Nephron (organoid): ENCODE results near the gene ABCA12.

Source experiments
- H3K27ac Mint-ChIP-seq, 3 experiments: 2 replicates each; pipeline ENCODE4 v1.8.0; 2020; ENCODE audit warnings: mixed read lengths in 3 of 3, mild to moderate bottlenecking in 2 of 3, moderate library complexity in 1 of 3
- H3K27me3 Mint-ChIP-seq: 2 replicates; pipeline ENCODE4 v1.8.0; 2021; ENCODE audit warnings: low read depth, mild to moderate bottlenecking, moderate library complexity, mixed read lengths
- H3K36me3 Mint-ChIP-seq: 2 replicates; pipeline ENCODE4 v1.8.0; 2020; ENCODE audit warnings: low read depth, mixed read lengths
- H3K4me1 Mint-ChIP-seq: 2 replicates; pipeline ENCODE4 v1.8.0; 2020; ENCODE audit warnings: mixed read lengths
- H3K4me3 Mint-ChIP-seq, 3 experiments: 2 replicates each; pipeline ENCODE4 v1.8.0; 2020; ENCODE audit warnings: mild to moderate bottlenecking in 3 of 3, mixed read lengths in 3 of 3, moderate library complexity in 2 of 3
- H3K9me3 Mint-ChIP-seq: 2 replicates; pipeline ENCODE4 v1.8.0; 2020; ENCODE audit warnings: mixed read lengths
- TF ChIP-seq, protein P1 (sequence below), 3 experiments: fragments of 200-600 bp; sonication (generic); IDR thresholded peaks; one replicate each; pipeline ENCODE4 v1.5.0; 2021; ENCODE audit warnings: antibody characterized with exemption in 3 of 3; ENCODE audit not compliant: unreplicated experiment in 3 of 3

Gene ABCA12

DNA sequence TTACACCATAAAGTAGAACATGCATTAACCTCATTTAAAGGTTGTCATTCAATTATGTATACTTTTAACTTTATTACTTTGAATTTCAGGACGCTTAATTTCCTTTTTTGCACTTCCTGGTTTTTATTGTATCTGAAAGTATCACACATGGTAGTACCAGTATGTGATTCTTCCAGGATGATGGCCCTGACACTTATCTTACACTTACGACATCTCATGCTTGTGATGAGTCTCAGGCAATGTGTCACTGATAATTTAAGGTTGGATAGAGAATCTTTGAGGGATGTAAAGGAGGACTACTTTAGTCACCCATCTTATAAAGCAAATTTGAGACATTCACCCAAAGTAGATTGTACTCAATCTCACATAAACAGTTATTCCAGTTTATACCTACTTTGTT, 74.9 kb downstream of the ABCA12 start:
- Mint-ChIP-seq H3K9me3 (no peaks in the 10 kb centered on the region), H3K4me1 (peaks cover 7% of the 10 kb centered on the region), H3K27ac (no peak overlapping the region), H3K4me3 (no peak overlapping the region), H3K27me3 (no peaks in the 10 kb centered on the region), H3K36me3 (no peaks in the 10 kb centered on the region)
- TF ChIP-seq, protein P1, sequence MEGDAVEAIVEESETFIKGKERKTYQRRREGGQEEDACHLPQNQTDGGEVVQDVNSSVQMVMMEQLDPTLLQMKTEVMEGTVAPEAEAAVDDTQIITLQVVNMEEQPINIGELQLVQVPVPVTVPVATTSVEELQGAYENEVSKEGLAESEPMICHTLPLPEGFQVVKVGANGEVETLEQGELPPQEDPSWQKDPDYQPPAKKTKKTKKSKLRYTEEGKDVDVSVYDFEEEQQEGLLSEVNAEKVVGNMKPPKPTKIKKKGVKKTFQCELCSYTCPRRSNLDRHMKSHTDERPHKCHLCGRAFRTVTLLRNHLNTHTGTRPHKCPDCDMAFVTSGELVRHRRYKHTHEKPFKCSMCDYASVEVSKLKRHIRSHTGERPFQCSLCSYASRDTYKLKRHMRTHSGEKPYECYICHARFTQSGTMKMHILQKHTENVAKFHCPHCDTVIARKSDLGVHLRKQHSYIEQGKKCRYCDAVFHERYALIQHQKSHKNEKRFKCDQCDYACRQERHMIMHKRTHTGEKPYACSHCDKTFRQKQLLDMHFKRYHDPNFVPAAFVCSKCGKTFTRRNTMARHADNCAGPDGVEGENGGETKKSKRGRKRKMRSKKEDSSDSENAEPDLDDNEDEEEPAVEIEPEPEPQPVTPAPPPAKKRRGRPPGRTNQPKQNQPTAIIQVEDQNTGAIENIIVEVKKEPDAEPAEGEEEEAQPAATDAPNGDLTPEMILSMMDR (IDR thresholded peaks at IDR 0.05; ENCODE audit: unreplicated experiment in 3 of 3) = no peak

DNA sequence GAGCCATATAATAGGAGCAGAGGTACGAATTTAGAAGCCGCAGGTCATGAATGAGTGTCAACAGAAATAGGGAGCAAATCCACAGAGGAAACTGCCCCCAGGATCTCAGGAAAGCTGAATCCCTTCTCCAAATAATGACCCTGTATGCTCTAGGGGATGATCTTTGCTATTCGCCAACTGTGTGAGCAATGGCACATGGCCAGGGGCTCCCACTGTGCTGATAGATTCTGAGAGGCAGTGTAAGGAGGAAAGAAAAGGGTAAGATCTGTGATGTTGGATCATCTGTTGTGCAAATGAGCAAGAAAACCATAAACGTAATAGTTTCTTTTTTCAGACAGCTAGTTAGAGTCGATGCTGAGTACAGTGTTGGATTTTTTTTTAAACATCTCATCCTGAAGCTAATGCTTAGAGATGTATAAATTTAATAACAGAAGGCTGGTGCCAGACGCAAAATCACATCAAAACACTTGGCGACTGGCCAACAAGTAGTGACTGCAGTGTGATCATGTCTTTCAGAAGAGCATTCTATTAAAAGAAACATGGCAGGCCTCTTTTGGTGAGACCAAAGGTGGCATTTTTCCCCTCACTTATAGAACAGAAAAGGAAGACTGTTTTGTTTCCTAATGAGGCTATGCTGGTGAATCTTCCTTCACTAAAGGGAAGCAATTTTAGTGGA, 77.4 kb downstream of the ABCA12 start:
- no peaks in the 10 kb centered on the region for H3K27me3 Mint-ChIP-seq
- H3K4me3 Mint-ChIP-seq = no peak overlapping the region
- TF ChIP-seq, protein P1 (IDR thresholded peaks at IDR 0.05; ENCODE audit: unreplicated experiment in 3 of 3) = no peak
- no peaks in the 10 kb centered on the region for H3K36me3 Mint-ChIP-seq
- no peak overlapping the region for H3K27ac Mint-ChIP-seq
- H3K4me1 Mint-ChIP-seq = peaks cover 7% of the 10 kb centered on the region
- H3K9me3 Mint-ChIP-seq = no peaks in the 10 kb centered on the region

DNA sequence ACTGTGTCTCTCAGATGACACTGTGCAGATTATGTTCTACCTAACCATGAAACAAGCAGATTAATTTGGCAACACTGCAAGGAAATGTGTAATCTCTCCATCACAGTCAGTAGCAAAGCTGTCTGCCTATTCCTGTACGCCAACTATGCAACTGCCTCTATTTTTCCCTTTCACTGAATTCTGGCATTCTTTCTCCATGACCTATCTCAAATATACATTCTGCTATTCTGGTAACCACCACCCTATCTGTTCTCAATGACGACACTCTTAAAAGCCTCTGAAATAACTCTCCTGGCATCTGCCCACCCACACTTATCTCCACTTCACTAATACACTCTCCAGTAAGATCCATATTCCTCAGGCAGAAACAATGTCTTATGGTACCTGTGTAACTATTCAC, 78.7 kb downstream of the ABCA12 start:
- H3K4me1 Mint-ChIP-seq = peaks cover 7% of the 10 kb centered on the region
- no peaks in the 10 kb centered on the region for H3K27me3 Mint-ChIP-seq
- no peak overlapping the region for H3K4me3 Mint-ChIP-seq
- TF ChIP-seq, protein P1 (IDR thresholded peaks at IDR 0.05; ENCODE audit: unreplicated experiment in 3 of 3) = no peak
- H3K27ac Mint-ChIP-seq = no peak overlapping the region
- H3K36me3 Mint-ChIP-seq = no peaks in the 10 kb centered on the region
- no peaks in the 10 kb centered on the region for H3K9me3 Mint-ChIP-seq

DNA sequence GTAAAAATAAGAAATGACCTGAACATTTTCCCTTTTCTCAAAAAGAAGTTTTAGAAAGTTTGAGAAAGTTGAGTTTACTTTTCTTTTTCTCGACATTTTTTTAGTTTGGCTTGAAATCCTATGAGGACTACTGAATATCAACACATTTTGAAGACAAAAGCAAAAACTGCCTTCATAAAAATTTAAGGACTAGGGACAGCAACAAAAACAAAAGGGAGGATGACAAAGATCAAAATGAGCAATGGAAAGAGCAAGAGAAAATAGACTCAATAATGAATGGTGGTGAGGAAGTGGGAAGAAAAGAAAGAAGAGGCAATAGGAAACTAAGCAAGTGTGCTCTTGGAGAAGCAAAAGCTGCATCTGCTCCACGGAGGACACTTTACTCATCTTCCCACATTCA, 82.5 kb downstream of the ABCA12 start:
- no peaks in the 10 kb centered on the region for H3K9me3 Mint-ChIP-seq
- H3K4me1 Mint-ChIP-seq = peaks cover 3% of the 10 kb centered on the region
- TF ChIP-seq, protein P1 (IDR thresholded peaks at IDR 0.05; ENCODE audit: unreplicated experiment in 3 of 3) = no peak
- H3K27me3 Mint-ChIP-seq = no peaks in the 10 kb centered on the region
- no peak overlapping the region for H3K4me3 Mint-ChIP-seq
- H3K27ac Mint-ChIP-seq = no peak overlapping the region
- H3K36me3 Mint-ChIP-seq = no peaks in the 10 kb centered on the region

DNA sequence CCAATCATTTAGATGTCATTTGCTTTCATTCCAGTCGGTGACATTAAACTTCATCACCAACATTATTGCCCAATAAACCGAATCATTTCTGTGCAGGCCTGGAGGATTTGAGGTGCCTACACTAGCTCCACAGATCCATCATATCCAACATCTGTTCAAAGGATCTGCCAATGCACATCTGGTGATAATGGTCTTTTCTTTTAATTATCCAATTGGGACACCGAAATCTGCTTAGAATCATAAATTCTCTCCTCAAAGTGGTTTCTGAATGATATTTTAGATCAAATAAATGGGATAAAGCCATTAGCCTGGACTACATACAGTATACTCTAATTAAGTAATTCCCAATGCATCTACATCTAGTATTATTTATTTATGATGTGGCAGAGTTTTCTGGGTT, 85.6 kb downstream of the ABCA12 start:
- Mint-ChIP-seq H3K4me3 (no peak overlapping the region), H3K27ac (no peak overlapping the region), H3K9me3 (no peaks in the 10 kb centered on the region), H3K4me1 (no peaks in the 10 kb centered on the region), H3K36me3 (no peaks in the 10 kb centered on the region), H3K27me3 (no peaks in the 10 kb centered on the region)
- TF ChIP-seq, protein P1 (IDR thresholded peaks at IDR 0.05; ENCODE audit: unreplicated experiment in 3 of 3) = no peak

DNA sequence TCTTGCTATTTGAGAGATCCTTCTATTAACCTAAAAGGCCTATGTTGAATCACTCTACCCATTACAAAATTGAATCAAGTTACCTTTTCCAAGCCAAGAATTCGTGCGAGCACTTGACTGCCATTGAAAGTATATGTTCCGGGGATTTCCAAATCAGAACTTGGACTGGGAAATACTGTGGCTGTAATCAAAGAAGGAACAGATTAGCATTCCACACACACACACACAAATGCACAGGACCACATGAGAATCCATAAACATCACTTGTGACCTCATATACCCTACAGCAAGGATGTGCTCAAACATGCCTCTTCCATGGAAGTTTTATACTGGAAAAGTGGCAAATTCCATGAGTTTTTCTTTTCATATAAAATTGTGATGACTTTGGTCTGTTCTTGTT, 86.0 kb downstream of the ABCA12 start:
- TF ChIP-seq, protein P1 (IDR thresholded peaks at IDR 0.05; ENCODE audit: unreplicated experiment in 3 of 3) = no peak
- H3K36me3 Mint-ChIP-seq = no peaks in the 10 kb centered on the region
- H3K27me3 Mint-ChIP-seq = no peaks in the 10 kb centered on the region
- H3K4me1 Mint-ChIP-seq = no peaks in the 10 kb centered on the region
- H3K27ac Mint-ChIP-seq = no peak overlapping the region
- H3K4me3 Mint-ChIP-seq = no peak overlapping the region
- no peaks in the 10 kb centered on the region for H3K9me3 Mint-ChIP-seq
